ENCODE data around the gene EXOC3L1.

- TF ChIP-seq CTCF (IDR thresholded peaks at IDR 0.05) (no peak), POLR2A (IDR thresholded peaks at IDR 0.05) (no peak)
Measured at GRCh38 chr16:67202426-67202825, 12.5 kb upstream of the EXOC3L1 start.
